Type B pancreatic cell (in vitro differentiated cells): Measurements from ENCODE around the gene EXOC4. TPM values are rescaled to one million over a fixed set of nuclear protein-coding genes. Genes with fewer than 3 reads are reported as not detected.

ENCODE experiments used
- DNase-seq: peaks from one replicate; pipeline ENCODE4 v3.0.0; 2021; ENCODE audit warnings: mixed read lengths; ENCODE audit not compliant: unreplicated experiment; ENCODE audit errors: extremely low spot score
- H3K27ac Mint-ChIP-seq: 2 replicates; pipeline ENCODE4 v1.8.0; 2021; ENCODE audit warnings: mild to moderate bottlenecking, mixed read lengths
- H3K27me3 Mint-ChIP-seq: 2 replicates; pipeline ENCODE4 v1.8.0; 2021; ENCODE audit warnings: mixed read lengths
- H3K36me3 Mint-ChIP-seq: 2 replicates; pipeline ENCODE4 v1.8.0; 2021; ENCODE audit warnings: mixed read lengths
- H3K4me1 Mint-ChIP-seq: one replicate; pipeline ENCODE4 v1.8.0; 2021; ENCODE audit warnings: mixed read lengths; ENCODE audit not compliant: unreplicated experiment
- H3K4me3 Mint-ChIP-seq: 2 replicates; pipeline ENCODE4 v1.8.0; 2021; ENCODE audit warnings: mild to moderate bottlenecking, mixed read lengths
- H3K9me3 Mint-ChIP-seq: 2 replicates; pipeline ENCODE4 v1.8.0; 2021; ENCODE audit warnings: mixed read lengths
- CTCF ChIP-seq: fragments of 200-600 bp; sonication (generic); conservative IDR thresholded peaks from 2 replicates; pipeline ENCODE4 v1.5.0; 2021; ENCODE audit warnings: antibody characterized with exemption, mild to moderate bottlenecking
- total RNA-seq: library from RNA; stranded (reverse); gene quantifications from 2 replicates; pipeline ENCODE4 v1.2.1, GENCODE V29; 2021; ENCODE audit warnings: low replicate concordance

Gene EXOC4
- total RNA-seq, 1 donor from 2014 or later, result 95.5 TPM

DNA sequence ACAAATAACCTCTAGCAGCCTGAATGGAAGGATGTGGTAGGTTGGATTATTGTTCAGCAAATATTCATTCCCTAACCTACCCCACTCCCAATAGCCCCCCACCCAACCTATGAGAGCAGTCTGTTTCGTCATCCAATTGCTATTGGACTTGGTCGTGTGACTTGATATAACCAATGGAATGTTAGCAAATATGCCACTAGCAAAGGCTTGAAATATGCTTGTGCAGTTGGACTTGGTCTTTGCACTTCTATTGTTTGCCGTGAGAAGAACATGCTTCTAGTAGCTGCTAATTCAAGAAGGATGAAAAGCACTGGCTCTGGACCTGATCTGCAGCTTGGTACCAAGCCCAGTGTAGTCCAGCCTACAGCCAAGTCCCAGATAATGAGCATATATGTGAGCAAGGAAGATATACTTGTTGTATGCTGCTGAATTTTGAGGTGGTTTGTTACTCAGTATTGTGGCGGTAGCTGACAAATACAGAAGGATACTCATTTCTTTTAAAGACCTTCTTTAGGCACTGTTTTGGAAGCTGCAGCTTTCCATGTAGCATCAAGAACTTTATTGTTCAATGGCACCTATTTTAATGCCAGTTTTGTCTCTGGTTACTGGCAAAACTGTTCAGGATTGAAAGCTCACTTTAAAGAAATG is 180.4 kb downstream of the EXOC4 start:
- no peak for TF ChIP-seq CTCF
- Mint-ChIP-seq H3K9me3 (peaks cover 5% of the 10 kb centered on the region), H3K4me1 (peaks cover 3% of the 10 kb centered on the region), H3K4me3 (no peak overlapping the region), H3K36me3 (peaks cover 8% of the 10 kb centered on the region), H3K27ac (no peak overlapping the region), H3K27me3 (no peaks in the 10 kb centered on the region)
- DNase-seq, result no peak

DNA sequence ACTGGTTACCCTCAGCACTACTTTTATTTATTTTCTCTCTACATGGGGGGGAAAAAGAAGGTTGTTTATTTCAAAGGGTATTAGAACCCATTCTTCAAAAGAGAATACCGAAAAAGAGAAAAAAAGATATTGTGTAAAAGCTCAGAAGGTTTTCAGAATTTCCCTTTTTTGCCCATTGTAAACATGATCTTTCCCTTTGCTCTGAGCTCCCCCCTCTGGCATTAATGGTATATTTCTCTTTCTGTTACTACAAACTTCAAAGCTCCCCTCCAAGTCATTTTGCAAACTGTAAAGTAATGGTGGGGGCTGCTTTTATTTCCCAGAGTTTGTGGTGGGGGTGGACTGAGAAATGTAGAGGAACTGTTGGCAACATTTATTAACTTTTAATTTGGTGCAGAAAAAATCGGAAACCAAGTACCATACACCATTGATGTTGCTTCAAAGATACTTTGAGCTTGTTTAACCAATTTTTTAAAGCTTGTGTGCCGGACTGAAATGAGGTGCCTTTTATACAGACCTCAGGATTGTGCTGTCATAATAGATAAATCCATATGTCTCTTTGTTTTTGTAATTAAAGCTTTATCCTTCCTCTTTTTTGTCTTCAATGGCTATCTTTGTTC is 181.5 kb downstream of the EXOC4 start:
- peak; percentile 67 for TF ChIP-seq CTCF
- no peaks in the 10 kb centered on the region for H3K9me3 Mint-ChIP-seq
- DNase-seq, result no peak
- no peaks in the 10 kb centered on the region for H3K27me3 Mint-ChIP-seq
- peaks cover 3% of the 10 kb centered on the region for H3K4me1 Mint-ChIP-seq
- no peak overlapping the region for H3K4me3 Mint-ChIP-seq
- no peak overlapping the region for H3K27ac Mint-ChIP-seq
- H3K36me3 Mint-ChIP-seq, result peaks cover 4% of the 10 kb centered on the region

DNA sequence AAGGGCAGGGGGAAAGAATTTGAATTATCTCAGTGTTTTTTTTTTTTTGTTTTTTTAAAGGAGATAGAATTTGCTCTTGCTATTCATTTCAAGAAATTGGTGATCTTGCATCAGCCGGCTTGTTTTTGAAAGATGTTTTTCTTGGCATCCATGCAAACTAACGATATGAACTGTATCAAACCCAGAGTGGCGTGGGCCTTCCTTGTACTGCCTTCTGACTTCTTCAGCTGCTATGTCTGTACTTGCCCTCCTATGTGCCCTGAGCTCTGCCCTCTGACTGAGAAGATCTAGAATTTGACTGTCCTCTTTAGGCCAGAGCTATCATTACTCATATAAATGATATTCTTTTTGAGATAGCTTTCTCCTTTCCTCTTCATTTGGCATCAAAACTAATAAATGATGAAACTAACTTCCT is 183.1 kb downstream of the EXOC4 start:
- H3K4me3 Mint-ChIP-seq, result no peak overlapping the region
- no peak for TF ChIP-seq CTCF
- peaks cover 3% of the 10 kb centered on the region for H3K4me1 Mint-ChIP-seq
- peak overlapping the region; percentile 7 for H3K27ac Mint-ChIP-seq
- H3K9me3 Mint-ChIP-seq, result no peaks in the 10 kb centered on the region
- no peak for DNase-seq
- H3K27me3 Mint-ChIP-seq, result no peaks in the 10 kb centered on the region
- peaks cover 4% of the 10 kb centered on the region for H3K36me3 Mint-ChIP-seq

DNA sequence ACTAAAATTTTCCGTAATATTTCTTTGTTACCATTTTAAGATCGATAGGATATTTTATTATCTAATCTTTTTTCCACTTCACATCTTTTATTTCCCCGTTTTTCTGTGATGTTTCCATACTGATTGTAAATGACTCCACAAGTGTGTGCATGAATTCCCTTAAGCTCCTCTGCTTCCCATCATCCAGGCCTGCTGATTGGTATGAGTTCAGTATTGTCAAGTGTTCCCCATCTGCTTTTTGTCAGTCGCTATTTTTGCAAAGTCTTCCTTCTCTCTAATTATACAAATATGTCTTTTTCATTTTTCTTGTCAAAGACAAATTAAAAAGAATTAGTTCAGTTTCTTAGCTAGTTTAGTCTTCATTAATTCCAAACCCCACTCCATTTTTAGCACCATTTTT is 184.7 kb downstream of the EXOC4 start:
- Mint-ChIP-seq H3K9me3 (no peaks in the 10 kb centered on the region), H3K4me3 (no peak overlapping the region), H3K36me3 (peaks cover 11% of the 10 kb centered on the region), H3K27ac (no peak overlapping the region), H3K4me1 (peaks cover 3% of the 10 kb centered on the region), H3K27me3 (no peaks in the 10 kb centered on the region)
- no peak for DNase-seq
- no peak for TF ChIP-seq CTCF

DNA sequence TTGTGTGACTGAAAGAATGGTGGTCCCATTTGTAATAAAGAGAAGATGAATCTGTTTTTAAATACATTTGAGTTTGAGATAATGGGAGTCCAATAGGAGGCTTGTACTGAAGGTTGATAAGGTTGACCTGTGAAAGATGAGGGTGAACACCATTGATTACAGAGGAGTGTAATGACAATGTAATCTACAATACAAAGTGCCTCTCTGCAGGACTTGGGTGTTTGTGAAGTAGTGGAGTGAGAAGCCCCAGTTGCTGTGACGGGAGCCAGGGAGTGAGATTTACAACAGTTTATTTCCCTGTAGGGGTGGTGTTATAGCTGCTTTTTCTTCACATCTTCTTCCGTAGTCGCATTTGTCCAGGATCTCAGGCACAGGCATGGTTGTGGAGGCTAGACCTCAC is 189.9 kb downstream of the EXOC4 start:
- no peak overlapping the region for H3K27ac Mint-ChIP-seq
- no peaks in the 10 kb centered on the region for H3K27me3 Mint-ChIP-seq
- H3K36me3 Mint-ChIP-seq, result peaks cover 9% of the 10 kb centered on the region
- H3K9me3 Mint-ChIP-seq, result no peaks in the 10 kb centered on the region
- DNase-seq, result no peak
- no peak for TF ChIP-seq CTCF
- H3K4me1 Mint-ChIP-seq, result no peaks in the 10 kb centered on the region
- H3K4me3 Mint-ChIP-seq, result no peak overlapping the region
